CMK (cell line): ENCODE measurements around the gene BNIP5.

ENCODE experiments used
- DNase-seq: peaks from one replicate; pipeline ENCODE4 v3.0.0-alpha.2; 2010; ENCODE audit warnings: low read depth

The BNIP5 gene

DNA sequence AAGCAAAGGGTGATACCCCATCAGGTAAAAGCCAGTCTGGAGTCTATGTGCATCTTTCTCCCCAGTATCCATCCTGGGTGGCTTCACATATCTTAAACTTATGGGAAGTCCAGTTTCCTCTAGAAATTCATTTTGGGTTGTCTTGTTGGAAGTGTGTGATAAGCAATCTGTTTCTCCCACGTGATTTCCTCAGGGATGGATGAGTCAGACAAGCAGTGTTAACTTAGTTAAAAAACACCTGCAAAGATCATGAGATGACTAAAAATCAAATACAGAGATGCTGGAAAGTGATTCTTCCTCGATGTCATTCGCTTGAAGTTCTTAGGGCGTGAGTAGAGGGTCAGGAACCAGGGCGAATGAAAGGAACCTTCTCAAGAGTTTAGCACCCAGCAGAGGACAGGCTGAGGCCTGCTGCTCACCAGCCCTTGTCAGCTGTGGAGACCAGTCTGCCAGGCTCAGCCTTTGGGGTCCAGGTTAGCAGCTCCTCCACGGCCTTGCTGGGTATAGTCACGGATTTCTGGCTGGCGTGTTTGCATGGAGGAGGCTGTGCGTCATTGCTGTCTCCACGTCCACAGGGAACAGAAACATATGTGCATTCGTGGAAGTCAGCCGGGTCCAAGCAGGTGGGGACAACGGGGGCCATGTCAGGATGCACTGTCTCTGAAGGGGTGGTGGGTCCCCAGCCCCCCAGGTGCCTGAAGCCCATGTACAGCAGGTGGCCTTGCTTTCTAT is 69.6 kb downstream of the BNIP5 start:
- no peak for DNase-seq
